ENCODE results near the gene CEACAM7.
"Not testable (repeated sequence)": the region's sequence is repeated elsewhere in the genome, so short reads cannot be mapped to it uniquely, and the experiment has no call there.

CEACAM7 gene

GRCh38 chr19:41668315-41668714 is 19.8 kb downstream of the CEACAM7 start:
- TF ChIP-seq EZH2phosphoT487 (IDR thresholded peaks at IDR 0.05; ENCODE audit: low read depth) = no peak
- no peak for TF ChIP-seq CTCF (IDR thresholded peaks at IDR 0.05; ENCODE audit: low read depth, low read length)
- no peak overlapping the region for H2AFZ ChIP-seq (ENCODE audit: low read depth, low read length)
- no peaks in the 10 kb centered on the region for H3K4me1 ChIP-seq (ENCODE audit: low read length)
- no peaks in the 10 kb centered on the region for H4K20me1 ChIP-seq (ENCODE audit: insufficient read depth, low read length)
- H3K4me2 ChIP-seq (ENCODE audit: low read length) = no peak overlapping the region
- peaks cover 26% of the 10 kb centered on the region for H3K9me3 ChIP-seq (ENCODE audit: insufficient read depth, low read length)
- peaks cover 48% of the 10 kb centered on the region for H3K27me3 ChIP-seq (ENCODE audit: low read depth, low read length)
- H3K27ac ChIP-seq (ENCODE audit: low read length) = no peak overlapping the region
- no peaks in the 10 kb centered on the region for H3K36me3 ChIP-seq (replicated peaks; ENCODE audit: low read depth, low read length)
- H3K79me2 ChIP-seq (ENCODE audit: low read length) = no peaks in the 10 kb centered on the region
- H3K9ac ChIP-seq (ENCODE audit: low read length) = no peak overlapping the region
- no peak overlapping the region for H3K4me3 ChIP-seq (ENCODE audit: low read length)

GRCh38 chr19:41666075-41666474 is 22.0 kb downstream of the CEACAM7 start:
- H2AFZ ChIP-seq (ENCODE audit: low read depth, low read length) = no peak overlapping the region
- no peaks in the 10 kb centered on the region for H3K4me1 ChIP-seq (ENCODE audit: low read length)
- H3K9ac ChIP-seq (ENCODE audit: low read length) = no peak overlapping the region
- TF ChIP-seq EZH2phosphoT487 (IDR thresholded peaks at IDR 0.05; ENCODE audit: low read depth) = no peak
- no peak for TF ChIP-seq CTCF (IDR thresholded peaks at IDR 0.05; ENCODE audit: low read depth, low read length)
- no peak overlapping the region for H3K4me2 ChIP-seq (ENCODE audit: low read length)
- H3K4me3 ChIP-seq (ENCODE audit: low read length) = no peak overlapping the region
- no peak overlapping the region for H3K27ac ChIP-seq (ENCODE audit: low read length)
- no peaks in the 10 kb centered on the region for H4K20me1 ChIP-seq (ENCODE audit: insufficient read depth, low read length)
- H3K27me3 ChIP-seq (ENCODE audit: low read depth, low read length) = peaks cover 35% of the 10 kb centered on the region
- H3K36me3 ChIP-seq (replicated peaks; ENCODE audit: low read depth, low read length) = no peaks in the 10 kb centered on the region
- no peaks in the 10 kb centered on the region for H3K79me2 ChIP-seq (ENCODE audit: low read length)
- peaks cover 26% of the 10 kb centered on the region for H3K9me3 ChIP-seq (ENCODE audit: insufficient read depth, low read length)

GRCh38 chr19:41657157-41657556 is 30.9 kb downstream of the CEACAM7 start:
- H3K4me3 ChIP-seq (ENCODE audit: low read length) = no peak overlapping the region
- H3K27me3 ChIP-seq (ENCODE audit: low read depth, low read length) = peaks cover 57% of the 10 kb centered on the region
- H3K9ac ChIP-seq (ENCODE audit: low read length) = no peak overlapping the region
- H3K4me1 ChIP-seq (ENCODE audit: low read length) = no peaks in the 10 kb centered on the region
- H3K9me3 ChIP-seq (ENCODE audit: insufficient read depth, low read length) = no peaks in the 10 kb centered on the region
- H4K20me1 ChIP-seq (ENCODE audit: insufficient read depth, low read length) = no peaks in the 10 kb centered on the region
- H3K4me2 ChIP-seq (ENCODE audit: low read length) = no peak overlapping the region
- H3K27ac ChIP-seq (ENCODE audit: low read length) = no peak overlapping the region
- TF ChIP-seq EZH2phosphoT487 (IDR thresholded peaks at IDR 0.05; ENCODE audit: low read depth) = no peak
- no peak for TF ChIP-seq CTCF (IDR thresholded peaks at IDR 0.05; ENCODE audit: low read depth, low read length)
- no peak overlapping the region for H2AFZ ChIP-seq (ENCODE audit: low read depth, low read length)
- no peaks in the 10 kb centered on the region for H3K36me3 ChIP-seq (replicated peaks; ENCODE audit: low read depth, low read length)
- no peaks in the 10 kb centered on the region for H3K79me2 ChIP-seq (ENCODE audit: low read length)

GRCh38 chr19:41656756-41657155 is 31.3 kb downstream of the CEACAM7 start:
- not testable (repeated sequence) for H3K4me1 ChIP-seq (ENCODE audit: low read length); H3K4me3 ChIP-seq (ENCODE audit: low read length); H3K4me2 ChIP-seq (ENCODE audit: low read length); H2AFZ ChIP-seq (ENCODE audit: low read depth, low read length); H3K9me3 ChIP-seq (ENCODE audit: insufficient read depth, low read length); H3K36me3 ChIP-seq (replicated peaks; ENCODE audit: low read depth, low read length); H3K27ac ChIP-seq (ENCODE audit: low read length); H4K20me1 ChIP-seq (ENCODE audit: insufficient read depth, low read length); H3K9ac ChIP-seq (ENCODE audit: low read length); H3K79me2 ChIP-seq (ENCODE audit: low read length)
- H3K27me3 ChIP-seq (ENCODE audit: low read depth, low read length) = peaks cover 59% of the 10 kb centered on the region

GRCh38 chr19:41652250-41652649 is 35.8 kb downstream of the CEACAM7 start:
- no peaks in the 10 kb centered on the region for H3K79me2 ChIP-seq (ENCODE audit: low read length)
- H3K9ac ChIP-seq (ENCODE audit: low read length) = no peak overlapping the region
- H3K4me1 ChIP-seq (ENCODE audit: low read length) = no peaks in the 10 kb centered on the region
- H3K4me3 ChIP-seq (ENCODE audit: low read length) = no peak overlapping the region
- no peak overlapping the region for H3K27ac ChIP-seq (ENCODE audit: low read length)
- no peak overlapping the region for H3K4me2 ChIP-seq (ENCODE audit: low read length)
- H3K36me3 ChIP-seq (replicated peaks; ENCODE audit: low read depth, low read length) = no peaks in the 10 kb centered on the region
- H3K27me3 ChIP-seq (ENCODE audit: low read depth, low read length) = peaks cover 62% of the 10 kb centered on the region
- H4K20me1 ChIP-seq (ENCODE audit: insufficient read depth, low read length) = no peaks in the 10 kb centered on the region
- TF ChIP-seq CTCF (IDR thresholded peaks at IDR 0.05; ENCODE audit: low read depth, low read length) = no peak
- no peak for TF ChIP-seq EZH2phosphoT487 (IDR thresholded peaks at IDR 0.05; ENCODE audit: low read depth)
- no peak overlapping the region for H2AFZ ChIP-seq (ENCODE audit: low read depth, low read length)
- no peaks in the 10 kb centered on the region for H3K9me3 ChIP-seq (ENCODE audit: insufficient read depth, low read length)
